Esophagus squamous epithelium (tissue), 4 donors: ENCODE data around the gene BET1L.

Experiments used
- POLR2A ChIP-seq, 4 donors: fragments of 450-650 bp; IDR thresholded peaks; one replicate each; pipeline ENCODE4 v1.6.1; 2017; ENCODE audit warnings: antibody characterized with exemption in 4 of 4, mild to moderate bottlenecking in 4 of 4, moderate library complexity in 3 of 4
- TF ChIP-seq, protein P1 (sequence below), 6 experiments: fragments of 450-650 bp in 4 of 6; fragments of 200-600 bp in 2 of 6; sonication (generic) in 2 of 6; IDR thresholded peaks; one replicate each; pipeline ENCODE4 v1.5.1; 2016 to 2019; ENCODE audit warnings: antibody characterized with exemption in 6 of 6, mild to moderate bottlenecking in 4 of 6, moderate library complexity in 4 of 6

GRCh38 chr11:201966-202365 lies 5.2 kb downstream of the BET1L start:
- TF ChIP-seq, protein P1, sequence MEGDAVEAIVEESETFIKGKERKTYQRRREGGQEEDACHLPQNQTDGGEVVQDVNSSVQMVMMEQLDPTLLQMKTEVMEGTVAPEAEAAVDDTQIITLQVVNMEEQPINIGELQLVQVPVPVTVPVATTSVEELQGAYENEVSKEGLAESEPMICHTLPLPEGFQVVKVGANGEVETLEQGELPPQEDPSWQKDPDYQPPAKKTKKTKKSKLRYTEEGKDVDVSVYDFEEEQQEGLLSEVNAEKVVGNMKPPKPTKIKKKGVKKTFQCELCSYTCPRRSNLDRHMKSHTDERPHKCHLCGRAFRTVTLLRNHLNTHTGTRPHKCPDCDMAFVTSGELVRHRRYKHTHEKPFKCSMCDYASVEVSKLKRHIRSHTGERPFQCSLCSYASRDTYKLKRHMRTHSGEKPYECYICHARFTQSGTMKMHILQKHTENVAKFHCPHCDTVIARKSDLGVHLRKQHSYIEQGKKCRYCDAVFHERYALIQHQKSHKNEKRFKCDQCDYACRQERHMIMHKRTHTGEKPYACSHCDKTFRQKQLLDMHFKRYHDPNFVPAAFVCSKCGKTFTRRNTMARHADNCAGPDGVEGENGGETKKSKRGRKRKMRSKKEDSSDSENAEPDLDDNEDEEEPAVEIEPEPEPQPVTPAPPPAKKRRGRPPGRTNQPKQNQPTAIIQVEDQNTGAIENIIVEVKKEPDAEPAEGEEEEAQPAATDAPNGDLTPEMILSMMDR (IDR thresholded peaks at IDR 0.05): no peak
- TF ChIP-seq POLR2A (IDR thresholded peaks at IDR 0.05): no peak
